Embryonic facial prominence (tissue), 1 donor: ENCODE data around the gene MPRIP.
"Not testable (repeated sequence)": the region's sequence is repeated elsewhere in the genome, so short reads cannot be mapped to it uniquely, and the experiment has no call there.

Experiments used
- DNase-seq: peaks from one replicate; pipeline ENCODE4 v3.0.0-alpha.2; 2016; ENCODE audit errors: extremely low spot score

MPRIP gene

GRCh38 chr17:17127730-17128291 is 85.6 kb downstream of the MPRIP start:
- no peak for DNase-seq

DNA sequence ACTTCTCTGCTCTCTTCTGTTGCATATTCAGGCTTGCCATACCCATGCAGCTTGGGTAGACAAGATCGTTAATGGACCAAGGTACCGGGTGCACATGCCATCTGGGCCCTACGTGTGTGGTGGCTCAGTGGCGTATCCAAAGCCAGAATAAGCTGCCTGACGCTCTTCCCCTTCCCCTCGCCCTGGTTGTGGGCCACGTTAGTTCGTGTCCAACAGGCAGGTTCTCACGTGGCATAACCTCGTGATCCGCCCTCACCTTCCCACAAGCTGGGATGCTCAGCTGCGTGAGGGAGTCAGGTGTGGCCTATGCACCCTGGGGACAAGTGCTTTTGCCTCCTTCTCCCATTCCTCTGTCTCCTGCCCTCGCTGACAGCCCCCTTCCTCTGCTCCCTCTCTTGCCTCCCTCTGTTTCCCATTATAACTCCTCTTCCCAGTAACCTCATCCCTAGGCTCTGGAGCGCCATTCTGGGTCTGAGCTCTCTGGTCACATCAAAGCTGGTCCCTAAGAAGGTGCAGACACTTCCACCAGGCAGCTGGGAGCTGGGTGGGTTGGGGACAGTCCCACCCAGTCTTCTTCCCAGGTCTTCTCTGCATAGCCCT is 86.3 kb downstream of the MPRIP start:
- DNase-seq: no peak

- no peak for DNase-seq
Observed at GRCh38 chr17:17129466-17129865, 87.2 kb downstream of the MPRIP start.

DNA sequence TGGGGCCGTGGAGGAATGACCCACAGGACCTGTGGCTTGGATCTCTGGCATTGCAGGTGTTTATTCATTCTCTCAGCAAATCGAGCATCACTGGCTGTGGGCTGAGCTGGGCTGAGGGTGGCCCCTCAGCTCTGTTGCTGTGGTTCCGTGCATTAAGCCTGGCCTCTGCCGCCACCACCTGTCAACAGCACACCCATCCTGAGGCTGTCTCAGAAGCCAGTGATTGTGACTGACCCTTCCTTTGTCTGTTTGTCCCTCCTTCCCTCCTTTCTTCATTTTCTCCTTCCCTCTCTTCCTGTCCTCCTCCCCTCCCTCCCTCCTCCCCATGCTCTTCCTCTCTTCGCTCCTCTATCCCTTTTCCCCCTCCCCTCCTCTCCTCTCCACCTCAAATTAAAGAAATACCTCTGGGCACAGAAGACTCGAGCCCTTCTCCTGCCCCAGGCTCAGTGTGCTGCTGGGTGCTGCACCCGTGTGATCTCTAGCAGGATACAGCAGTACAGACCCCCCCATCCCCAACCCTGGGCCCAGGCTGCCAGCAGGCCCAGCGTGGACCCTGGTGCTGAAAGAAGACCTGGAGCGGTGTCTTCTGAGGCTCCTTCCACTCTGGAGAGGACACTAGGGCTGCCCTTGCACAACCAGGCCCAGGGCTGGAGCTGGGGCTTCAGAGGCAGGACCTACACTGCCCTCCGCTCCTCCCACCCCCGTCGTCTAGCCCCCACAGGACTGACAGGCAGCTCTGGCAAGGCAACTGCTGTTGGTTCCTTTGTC is 88.0 kb downstream of the MPRIP start:
- DNase-seq: no peak

DNA sequence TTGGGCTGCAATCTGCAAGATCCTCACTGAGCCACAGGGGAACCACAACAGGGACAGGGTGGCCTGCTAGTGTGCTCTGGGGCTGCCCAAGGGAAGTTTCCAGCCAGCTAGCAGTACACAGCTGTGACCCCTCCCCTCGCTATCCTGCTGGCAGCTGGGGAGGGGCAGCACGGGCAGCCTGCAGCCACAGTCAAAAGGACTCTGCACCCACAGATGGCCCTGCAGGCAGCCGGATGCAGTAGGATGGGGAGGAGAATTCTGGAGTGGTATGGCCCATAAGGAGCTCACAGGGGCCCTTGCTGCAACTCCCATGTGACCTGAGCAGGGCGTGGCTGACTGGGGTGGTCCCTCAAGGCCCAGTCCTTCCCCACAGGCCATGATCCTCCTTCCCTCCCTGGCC is 89.6 kb downstream of the MPRIP start:
- no peak for DNase-seq

DNA sequence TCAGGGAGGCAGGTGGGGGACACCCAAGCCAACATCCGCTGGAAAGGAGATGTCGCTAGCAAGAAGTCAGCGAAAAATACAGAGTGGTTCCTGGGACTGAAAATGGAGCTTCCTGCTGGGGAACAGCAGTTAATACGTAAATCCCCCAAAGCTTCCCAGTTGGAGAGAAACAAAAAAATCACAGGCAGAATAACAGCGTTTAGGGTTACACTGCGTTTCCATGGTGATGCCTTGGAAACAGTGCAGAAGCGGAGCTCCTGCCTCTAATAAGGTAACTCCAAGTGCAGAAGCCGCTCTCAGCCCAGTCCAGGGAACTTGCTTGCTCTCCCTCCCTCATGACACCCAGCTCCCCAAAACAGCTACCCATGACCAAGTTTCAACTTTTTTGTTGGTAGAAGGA is 90.5 kb downstream of the MPRIP start:
- peak; percentile 65 for DNase-seq

- DNase-seq: no peak
Observed at GRCh38 chr17:17134051-17134956, 92.0 kb downstream of the MPRIP start.

DNA sequence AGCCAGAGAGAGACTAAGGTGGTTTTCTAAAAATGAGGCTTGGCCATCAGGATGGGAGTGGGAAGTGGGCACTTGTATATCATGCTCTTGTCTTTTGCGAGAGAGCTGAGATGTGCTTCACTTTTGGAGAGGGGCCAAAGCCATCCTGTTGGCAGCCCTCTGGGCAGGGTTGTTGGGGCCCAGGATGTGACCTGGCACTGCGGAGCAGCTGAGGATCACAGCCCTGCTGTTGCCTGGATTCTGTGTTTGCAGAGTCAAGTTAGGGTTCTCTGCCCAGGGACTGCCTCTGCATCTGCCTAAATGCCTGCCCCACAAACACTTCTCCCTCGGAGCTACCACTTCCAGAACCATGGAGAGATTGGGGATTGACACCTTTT is 92.7 kb downstream of the MPRIP start:
- no peak for DNase-seq

DNA sequence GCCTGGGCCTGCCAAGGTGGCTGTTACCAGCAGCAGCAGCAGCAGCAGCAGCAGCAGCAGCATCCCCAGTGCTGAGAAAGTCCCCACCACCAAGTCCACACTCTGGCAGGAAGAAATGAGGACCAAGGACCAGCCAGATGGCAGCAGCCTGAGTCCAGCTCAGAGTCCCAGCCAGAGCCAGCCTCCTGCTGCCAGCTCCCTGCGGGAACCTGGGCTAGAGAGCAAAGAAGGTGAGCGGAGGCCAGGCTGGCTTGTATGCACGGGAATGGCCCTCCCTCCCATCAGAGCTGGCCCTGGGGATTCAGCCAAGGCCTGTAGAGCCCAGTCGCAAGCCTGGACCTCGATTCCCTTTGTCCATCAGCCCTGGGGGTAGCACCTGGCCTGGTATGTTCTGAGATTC is 94.0 kb downstream of the MPRIP start:
- not testable (repeated sequence) for DNase-seq

DNA sequence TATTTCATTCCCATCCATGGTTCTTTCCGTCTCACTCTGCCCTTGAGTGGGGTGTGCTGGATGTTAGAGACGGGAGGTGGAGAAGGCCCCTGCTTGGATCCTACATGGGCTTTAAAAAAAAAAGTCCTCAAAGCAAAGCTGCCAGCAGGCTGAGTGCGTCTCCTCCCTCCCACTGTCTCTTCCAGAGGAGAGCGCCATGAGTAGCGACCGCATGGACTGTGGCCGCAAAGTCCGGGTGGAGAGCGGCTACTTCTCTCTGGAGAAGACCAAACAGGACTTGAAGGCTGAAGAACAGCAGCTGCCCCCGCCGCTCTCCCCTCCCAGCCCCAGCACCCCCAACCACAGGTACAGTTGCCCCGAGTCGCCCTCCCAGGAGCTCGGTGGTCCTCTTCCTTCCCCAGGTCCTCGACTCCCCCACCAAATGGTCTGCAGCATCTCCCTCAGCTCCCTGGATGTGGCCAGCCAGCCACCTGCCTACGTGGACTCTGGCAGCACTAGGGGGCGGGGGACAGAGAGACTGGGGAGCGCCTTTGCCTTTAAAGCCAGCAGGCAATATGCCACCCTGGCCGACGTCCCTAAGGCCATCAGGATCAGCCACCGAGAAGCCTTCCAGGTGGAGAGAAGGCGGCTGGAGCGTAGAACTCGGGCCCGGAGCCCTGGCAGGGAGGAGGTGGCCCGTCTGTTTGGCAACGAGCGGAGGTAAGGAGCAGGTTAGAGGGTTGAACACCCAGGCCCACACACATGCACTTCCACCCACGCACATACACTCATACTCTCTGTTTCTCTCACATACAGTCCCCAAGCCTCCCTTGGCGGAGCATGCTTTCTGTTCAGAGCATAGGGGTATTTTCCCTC is 95.7 kb downstream of the MPRIP start:
- no peak for DNase-seq

- DNase-seq: no peak
Observed at GRCh38 chr17:17139972-17140589, 97.8 kb downstream of the MPRIP start.

DNA sequence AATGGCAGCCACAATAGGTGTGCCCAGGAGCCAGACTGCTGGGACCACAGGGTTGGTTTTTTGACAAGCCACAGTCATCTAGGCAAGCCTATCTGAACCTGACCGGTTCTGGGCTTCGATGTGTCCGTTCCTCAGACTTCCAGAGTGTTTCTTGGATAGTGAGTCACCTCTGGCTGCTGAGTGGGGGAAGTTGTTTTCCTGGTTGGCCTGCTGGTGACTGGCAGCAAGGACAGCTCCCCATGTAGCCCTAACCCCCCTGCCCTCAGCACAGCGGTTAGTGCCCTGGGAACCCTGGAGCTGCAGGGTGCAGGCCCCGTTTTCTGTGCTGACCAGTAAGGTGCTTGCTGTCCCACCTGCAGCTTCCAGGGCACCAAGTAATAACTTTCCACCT is 98.3 kb downstream of the MPRIP start:
- DNase-seq: no peak

- no peak for DNase-seq
Observed at GRCh38 chr17:17141279-17141678, 99.0 kb downstream of the MPRIP start.

DNA sequence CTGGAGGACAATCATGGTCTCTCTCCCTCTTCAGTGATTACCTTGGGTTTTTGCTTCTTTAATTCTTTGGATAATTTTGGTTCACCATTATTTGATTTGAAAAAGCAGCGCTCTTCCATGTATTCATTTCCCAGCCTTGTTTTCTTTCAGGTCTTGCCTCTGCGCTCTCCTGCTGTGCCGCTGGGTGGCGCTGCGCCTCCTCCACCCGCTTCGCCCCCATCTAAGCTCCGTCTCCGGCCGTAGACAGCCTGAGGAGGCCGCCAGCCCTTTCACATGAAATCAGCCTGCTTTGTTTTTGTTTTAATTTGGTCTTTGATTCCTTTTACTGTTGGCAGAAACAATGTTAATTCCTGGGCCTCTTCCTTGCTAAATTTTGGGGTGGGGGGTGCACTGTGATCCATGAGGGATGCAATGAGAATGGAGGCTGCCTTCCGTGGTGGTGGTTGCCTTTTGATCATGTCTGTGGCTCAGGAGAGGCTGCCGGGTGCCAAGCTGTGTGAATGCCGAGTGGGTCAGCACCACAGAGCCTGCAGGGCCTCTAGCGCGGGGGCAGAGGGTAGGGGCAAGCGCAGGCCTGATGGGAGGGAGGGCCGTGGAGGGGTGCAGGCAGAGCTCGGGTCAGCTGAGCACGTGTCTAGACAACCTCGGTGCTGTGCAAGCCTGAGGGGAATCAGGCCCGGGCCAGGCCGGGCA is 99.7 kb downstream of the MPRIP start:
- DNase-seq: no peak

DNA sequence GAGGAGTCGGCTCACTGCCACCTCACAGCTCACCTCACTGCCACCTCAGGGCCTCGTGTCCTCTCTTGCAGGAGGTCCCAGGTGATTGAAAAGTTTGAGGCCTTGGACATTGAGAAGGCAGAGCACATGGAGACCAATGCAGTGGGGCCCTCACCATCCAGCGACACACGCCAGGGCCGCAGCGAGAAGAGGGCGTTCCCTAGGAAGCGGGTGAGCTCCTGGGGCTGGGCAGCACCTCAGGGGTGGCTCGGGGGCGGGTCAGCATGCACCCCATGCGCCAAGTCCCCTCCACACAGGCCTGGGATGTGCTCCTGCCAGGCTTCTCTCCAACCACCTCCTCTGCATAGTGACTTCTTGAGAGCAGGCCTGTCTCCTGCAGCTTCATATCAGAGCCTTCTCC is 100.3 kb downstream of the MPRIP start:
- no peak for DNase-seq

DNA sequence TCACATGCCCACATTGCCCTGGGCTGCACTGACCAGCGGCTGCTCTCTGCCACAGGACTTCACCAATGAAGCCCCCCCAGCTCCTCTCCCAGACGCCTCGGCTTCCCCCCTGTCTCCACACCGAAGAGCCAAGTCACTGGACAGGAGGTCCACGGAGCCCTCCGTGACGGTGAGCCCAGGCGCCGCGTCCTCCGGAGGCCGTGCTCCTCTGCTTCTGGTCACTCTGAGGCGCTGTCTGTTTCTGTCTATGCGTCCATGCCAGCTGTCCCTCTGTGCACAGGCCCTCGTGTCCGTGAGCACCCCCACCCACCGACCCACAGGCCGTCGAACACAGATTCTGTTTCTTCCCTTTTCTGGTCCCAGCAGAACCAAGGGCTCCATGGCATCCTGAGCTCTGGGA is 101.2 kb downstream of the MPRIP start:
- no peak for DNase-seq

GRCh38 chr17:17144061-17144460 is 101.8 kb downstream of the MPRIP start:
- DNase-seq: no peak

DNA sequence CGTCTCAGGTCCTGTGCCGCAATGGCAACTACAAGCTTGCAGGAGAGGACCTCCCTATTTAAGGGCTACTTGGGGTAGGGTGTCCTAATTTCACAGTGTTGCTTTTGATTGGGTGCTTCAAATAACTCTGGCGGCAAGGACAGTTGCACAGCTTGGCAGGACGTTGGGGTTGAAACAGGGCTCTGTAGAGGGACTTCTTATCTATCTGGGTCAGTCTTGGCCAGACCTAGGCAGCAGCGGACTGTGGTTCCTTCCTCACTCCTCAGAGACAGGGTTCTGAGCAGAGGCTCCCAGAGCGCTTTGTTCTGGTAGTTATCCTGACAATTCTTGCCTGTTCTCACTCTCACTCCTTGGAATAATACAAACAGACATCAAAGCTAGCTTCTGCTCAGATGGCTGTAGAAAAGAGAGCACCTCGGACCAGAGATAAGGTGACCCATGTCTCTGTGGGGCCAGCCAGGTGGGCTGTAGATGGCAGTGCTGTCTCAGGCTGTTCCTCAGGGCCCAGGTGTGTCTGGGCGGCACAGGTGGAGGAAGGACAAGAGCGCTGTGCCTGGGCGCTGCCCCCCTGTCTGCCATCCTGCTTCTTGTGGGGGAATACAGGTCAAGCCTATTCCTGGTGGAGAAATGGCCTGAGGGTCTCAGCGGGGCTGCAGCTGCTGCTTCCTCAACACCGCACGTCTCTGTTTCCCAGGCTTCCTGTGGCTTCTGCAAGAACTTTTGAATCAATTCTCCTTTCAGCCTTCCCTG is 102.8 kb downstream of the MPRIP start:
- DNase-seq: no peak

DNA sequence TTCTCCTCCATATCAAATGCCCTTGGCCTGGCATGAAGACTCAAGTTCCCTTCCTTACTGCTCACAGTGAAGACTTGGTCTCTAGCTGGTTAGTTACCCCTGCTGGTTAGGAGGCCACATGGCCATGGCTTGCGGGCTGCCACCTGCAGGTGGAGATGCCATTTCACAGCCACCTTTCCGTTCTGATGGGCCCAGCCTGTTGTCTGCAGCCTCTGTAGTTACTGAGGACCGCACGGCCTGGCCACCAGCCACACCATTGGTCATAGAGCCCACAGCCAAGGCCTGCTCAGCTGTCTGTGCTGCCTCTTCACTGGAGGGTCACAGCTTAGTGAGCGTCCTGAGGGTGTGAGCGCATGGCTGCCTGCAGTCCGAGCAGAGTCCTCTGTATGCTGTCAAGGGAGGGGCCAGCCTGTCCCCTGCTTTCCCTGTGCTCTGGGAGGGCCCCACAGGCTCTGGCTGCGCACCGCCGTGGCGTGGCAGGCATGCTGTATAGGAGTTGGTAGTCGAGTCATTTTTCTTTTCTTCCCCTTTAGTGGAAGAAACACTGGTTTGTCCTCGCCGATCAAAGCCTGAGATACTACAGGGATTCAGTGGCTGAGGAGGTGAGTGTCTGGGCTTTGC is 104.6 kb downstream of the MPRIP start:
- DNase-seq: no peak
